Jurkat, Clone E6-1 (cell line): ENCODE results near the gene GSTA2. TPM values are rescaled to one million over a fixed set of nuclear protein-coding genes. Genes with fewer than 3 reads are reported as not detected.
"Not testable (repeated sequence)": the region's sequence is repeated elsewhere in the genome, so short reads cannot be mapped to it uniquely, and the experiment has no call there.

ENCODE experiments used
- DNase-seq: peaks from one replicate; pipeline ENCODE4 v3.0.0-alpha.2; 2011; ENCODE audit warnings: low read depth, low spot score
- H3K4me3 ChIP-seq: 2 replicates; pipeline ENCODE4 v1.5.1; 2011; ENCODE audit warnings: mild to moderate bottlenecking, low read length, control low read depth, moderate library complexity
- polyA plus RNA-seq: library from polyadenylated mRNA; unstranded; fragments of >200 nt; gene quantifications from one replicate; pipeline ENCODE4 v1.2.1, GENCODE V29; 2012; ENCODE audit warnings: missing spikeins; ENCODE audit not compliant: insufficient read length, insufficient read depth

The GSTA2 gene
- not detected for polyA plus RNA-seq

GRCh38 chr6:52763322-52763916 lies at the start of gene GSTA2:
GSTA2 (minus strand) TSS chr6:52763475; CDS start chr6:52757947, 5,528 bp downstream.
- not testable (repeated sequence) for H3K4me3 ChIP-seq, DNase-seq

GRCh38 chr6:52809777-52810176 lies 46.5 kb upstream of the GSTA2 start:
- DNase-seq, H3K4me3 ChIP-seq: not testable (repeated sequence)

GRCh38 chr6:52808660-52809059 lies 45.4 kb upstream of the GSTA2 start:
- H3K4me3 ChIP-seq, result no peak overlapping the region
- DNase-seq, result no peak

GRCh38 chr6:52803668-52804255 lies 40.5 kb upstream of the GSTA2 start, which contains the start of gene GSTA1:
GSTA1 (minus strand) TSS chr6:52803816; CDS start chr6:52799267, 4,549 bp downstream.
- DNase-seq, result not testable (repeated sequence)

GRCh38 chr6:52802806-52803205 lies 39.5 kb upstream of the GSTA2 start:
- no peak overlapping the region for H3K4me3 ChIP-seq
- no peak for DNase-seq

More at GRCh38 chr6:52803668-52804255, 40.5 kb upstream of the GSTA2 start, which contains the start of gene GSTA1:
- H3K4me3 ChIP-seq, result not testable (repeated sequence)

- no peak for DNase-seq
These were observed 38.0 kb upstream of the GSTA2 start for GRCh38 chr6:52801188-52801841.

GRCh38 chr6:52799272-52799671 lies 36.0 kb upstream of the GSTA2 start:
- H3K4me3 ChIP-seq, DNase-seq: not testable (repeated sequence)

More at GRCh38 chr6:52801188-52801841, 38.0 kb upstream of the GSTA2 start:
- no peak overlapping the region for H3K4me3 ChIP-seq

- H3K4me3 ChIP-seq, result not testable (repeated sequence)
These were observed 31.1 kb upstream of the GSTA2 start for GRCh38 chr6:52794366-52794765.

GRCh38 chr6:52790861-52791260 lies 27.6 kb upstream of the GSTA2 start:
- no peak overlapping the region for H3K4me3 ChIP-seq
- DNase-seq, result no peak

More at GRCh38 chr6:52794366-52794765, 31.1 kb upstream of the GSTA2 start:
- DNase-seq, result not testable (repeated sequence)

GRCh38 chr6:52789658-52790057 lies 26.4 kb upstream of the GSTA2 start:
- not testable (repeated sequence) for DNase-seq, H3K4me3 ChIP-seq

- H3K4me3 ChIP-seq, result no peak overlapping the region
- DNase-seq, result no peak
These were observed 25.2 kb upstream of the GSTA2 start for GRCh38 chr6:52788478-52788877.

- no peak for DNase-seq
- no peak overlapping the region for H3K4me3 ChIP-seq
These were observed 24.6 kb upstream of the GSTA2 start for GRCh38 chr6:52787917-52788316.

GRCh38 chr6:52786249-52786956 lies 23.1 kb upstream of the GSTA2 start:
- no peak overlapping the region for H3K4me3 ChIP-seq
- no peak for DNase-seq

- DNase-seq, H3K4me3 ChIP-seq: not testable (repeated sequence)
These were observed 19.5 kb upstream of the GSTA2 start for GRCh38 chr6:52782696-52783274.

GRCh38 chr6:52782209-52782608 lies 18.9 kb upstream of the GSTA2 start:
- DNase-seq, H3K4me3 ChIP-seq: not testable (repeated sequence)

GRCh38 chr6:52779237-52779636 lies 16.0 kb upstream of the GSTA2 start:
- no peak overlapping the region for H3K4me3 ChIP-seq
- DNase-seq, result no peak

GRCh38 chr6:52776711-52777351 lies 13.6 kb upstream of the GSTA2 start:
- DNase-seq, H3K4me3 ChIP-seq: not testable (repeated sequence)

- DNase-seq, H3K4me3 ChIP-seq: not testable (repeated sequence)
These were observed 6.1 kb upstream of the GSTA2 start for GRCh38 chr6:52769399-52769798.

GRCh38 chr6:52767658-52768057 lies 4.4 kb upstream of the GSTA2 start:
- H3K4me3 ChIP-seq, DNase-seq: not testable (repeated sequence)
